HG03064 (cell line): ENCODE measurements around the gene PHLPP1.

ENCODE experiments used
- ATAC-seq: cut with Tn5 transposase; IDR thresholded peaks from one replicate; pipeline ENCODE4 v1.9.1; 2021; ENCODE audit warnings: low read depth; ENCODE audit not compliant: unreplicated experiment

Gene PHLPP1

GRCh38 chr18:62967089-62967488 is 251.7 kb downstream of the PHLPP1 start:
- no peak for ATAC-seq

DNA sequence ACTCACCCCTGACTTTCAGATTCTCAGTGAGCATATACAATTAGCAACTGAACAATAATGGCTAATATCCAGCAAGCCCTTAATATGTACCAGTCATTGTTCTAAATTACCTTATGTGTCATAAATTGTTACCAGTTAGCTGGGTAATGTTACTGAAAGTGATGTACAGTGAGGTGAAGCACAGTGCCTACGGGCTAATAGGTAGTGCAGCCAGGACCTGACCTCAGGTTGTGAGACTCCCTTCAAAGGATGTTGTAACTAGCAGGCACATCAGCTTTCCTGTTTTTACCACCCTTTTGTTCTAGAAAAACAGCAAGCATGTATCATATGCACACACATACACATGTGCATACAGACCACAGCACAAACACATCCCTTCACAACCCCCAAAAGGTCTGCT is 258.3 kb downstream of the PHLPP1 start:
- no peak for ATAC-seq

DNA sequence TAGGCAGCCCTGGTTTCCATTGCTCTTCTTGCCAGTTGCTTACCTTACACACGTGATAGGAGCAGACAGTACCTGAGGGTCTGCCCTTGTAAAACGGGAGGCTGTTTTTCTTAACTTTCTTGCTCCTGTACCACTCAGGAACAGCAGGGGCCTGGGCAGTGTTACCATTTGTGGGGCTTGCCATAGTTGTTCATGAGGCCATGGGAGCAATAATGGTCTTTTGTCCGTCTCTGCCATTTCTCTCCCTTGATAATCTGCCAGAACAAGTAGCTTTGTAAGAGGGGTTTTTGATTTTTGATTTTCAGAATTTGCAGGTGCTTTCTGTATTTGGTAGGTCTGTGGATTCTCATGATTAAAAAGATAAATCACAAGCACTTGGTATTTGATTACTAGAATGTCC is 259.0 kb downstream of the PHLPP1 start:
- ATAC-seq = no peak

GRCh38 chr18:62974928-62975675 is 259.8 kb downstream of the PHLPP1 start:
- no peak for ATAC-seq

DNA sequence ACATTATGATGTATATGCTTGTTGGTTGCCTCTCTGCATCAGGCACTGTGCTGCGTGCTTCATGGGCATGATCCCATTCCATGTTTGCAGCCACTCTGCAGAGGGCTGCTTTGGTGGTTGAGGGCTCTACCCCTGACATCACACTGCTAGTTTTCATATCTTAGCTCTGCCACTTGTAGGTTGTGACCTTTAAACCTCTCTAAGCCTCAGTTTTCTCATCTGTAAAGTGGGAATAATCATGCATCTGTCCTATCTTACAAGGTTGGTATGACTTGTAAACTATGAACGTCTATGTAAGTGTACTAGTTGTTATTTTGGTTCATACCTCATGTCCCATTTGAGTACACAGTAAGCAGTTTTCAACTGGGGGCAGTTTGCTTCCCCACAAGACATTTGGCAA is 260.4 kb downstream of the PHLPP1 start:
- no peak for ATAC-seq

DNA sequence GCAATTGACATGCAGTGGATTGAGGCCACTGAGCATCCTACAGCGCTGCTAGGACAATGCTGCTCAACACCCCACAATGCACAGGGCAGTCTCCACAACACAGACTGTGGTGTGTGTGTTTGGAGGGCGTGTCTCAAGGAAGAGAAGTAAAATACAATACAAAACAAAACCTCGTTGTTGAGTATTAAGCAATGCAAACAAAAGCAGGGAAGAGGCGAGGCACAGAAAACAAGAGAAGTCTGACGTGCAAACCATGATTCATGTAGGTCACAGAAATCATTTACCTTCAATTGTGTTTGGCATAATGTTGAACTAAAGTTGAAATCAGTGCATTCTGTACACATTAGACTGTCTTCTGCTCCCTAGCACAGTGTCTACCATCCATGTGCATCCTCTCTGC is 260.9 kb downstream of the PHLPP1 start:
- ATAC-seq = no peak

- ATAC-seq = no peak
Observed at GRCh38 chr18:62977512-62977911, 262.2 kb downstream of the PHLPP1 start.

DNA sequence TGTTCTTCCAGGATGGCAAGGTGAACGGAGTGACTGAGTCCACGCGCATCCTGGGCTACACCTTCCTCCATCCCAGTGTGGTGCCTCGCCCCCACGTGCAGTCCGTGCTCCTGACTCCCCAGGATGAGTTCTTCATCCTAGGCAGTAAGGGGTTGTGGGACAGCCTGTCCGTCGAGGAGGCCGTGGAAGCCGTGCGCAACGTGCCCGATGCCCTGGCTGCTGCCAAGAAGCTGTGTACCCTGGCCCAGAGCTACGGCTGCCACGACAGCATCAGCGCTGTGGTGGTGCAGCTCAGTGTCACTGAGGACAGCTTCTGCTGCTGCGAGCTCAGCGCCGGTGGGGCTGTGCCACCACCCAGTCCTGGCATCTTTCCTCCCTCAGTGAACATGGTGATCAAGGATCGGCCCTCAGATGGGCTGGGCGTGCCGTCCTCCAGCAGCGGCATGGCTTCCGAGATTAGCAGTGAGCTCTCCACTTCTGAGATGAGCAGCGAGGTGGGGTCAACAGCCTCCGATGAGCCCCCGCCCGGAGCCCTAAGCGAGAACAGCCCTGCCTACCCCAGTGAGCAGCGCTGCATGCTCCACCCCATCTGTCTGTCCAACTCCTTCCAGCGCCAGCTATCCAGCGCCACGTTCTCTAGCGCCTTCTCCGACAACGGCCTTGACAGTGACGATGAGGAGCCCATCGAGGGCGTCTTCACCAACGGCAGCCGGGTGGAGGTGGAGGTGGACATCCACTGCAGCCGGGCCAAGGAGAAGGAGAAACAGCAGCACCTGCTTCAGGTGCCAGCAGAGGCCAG is 263.1 kb downstream of the PHLPP1 start:
- no peak for ATAC-seq

DNA sequence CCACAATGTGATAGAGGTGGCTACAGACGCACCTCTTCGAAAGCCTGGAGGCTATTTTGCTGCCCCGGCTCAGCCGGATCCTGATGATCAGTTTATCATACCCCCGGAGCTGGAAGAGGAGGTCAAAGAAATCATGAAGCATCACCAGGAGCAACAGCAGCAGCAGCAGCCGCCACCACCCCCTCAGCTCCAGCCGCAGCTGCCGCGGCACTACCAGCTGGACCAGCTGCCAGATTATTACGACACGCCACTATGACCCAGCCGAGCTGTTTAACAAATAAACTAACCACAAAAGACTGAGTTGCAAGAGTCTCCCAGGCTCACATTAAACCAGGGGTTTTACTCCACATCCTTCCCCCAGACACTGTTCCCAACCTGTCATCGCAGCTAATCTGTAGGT is 263.8 kb downstream of the PHLPP1 start:
- ATAC-seq = no peak

DNA sequence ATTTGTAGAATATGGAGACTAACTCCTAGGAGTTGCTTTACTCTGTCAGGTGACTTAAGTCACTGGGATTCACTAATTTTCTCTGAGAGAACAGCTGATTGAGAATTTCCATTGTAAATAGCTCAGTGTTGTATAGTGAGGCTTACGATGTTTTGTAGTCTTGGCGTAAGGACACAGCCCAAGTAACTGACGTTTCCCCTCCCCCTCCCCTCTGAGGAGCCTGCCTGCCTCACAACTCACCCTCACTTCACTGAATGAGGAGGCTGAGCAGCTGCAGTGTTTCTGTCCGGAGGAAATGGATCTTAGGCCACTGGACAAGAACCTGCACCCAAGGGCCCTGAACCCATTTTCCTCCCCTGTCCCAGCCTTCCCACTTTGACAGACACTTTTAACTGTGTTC is 264.6 kb downstream of the PHLPP1 start:
- no peak for ATAC-seq

- ATAC-seq = no peak
Observed at GRCh38 chr18:62981566-62981965, 266.2 kb downstream of the PHLPP1 start.

DNA sequence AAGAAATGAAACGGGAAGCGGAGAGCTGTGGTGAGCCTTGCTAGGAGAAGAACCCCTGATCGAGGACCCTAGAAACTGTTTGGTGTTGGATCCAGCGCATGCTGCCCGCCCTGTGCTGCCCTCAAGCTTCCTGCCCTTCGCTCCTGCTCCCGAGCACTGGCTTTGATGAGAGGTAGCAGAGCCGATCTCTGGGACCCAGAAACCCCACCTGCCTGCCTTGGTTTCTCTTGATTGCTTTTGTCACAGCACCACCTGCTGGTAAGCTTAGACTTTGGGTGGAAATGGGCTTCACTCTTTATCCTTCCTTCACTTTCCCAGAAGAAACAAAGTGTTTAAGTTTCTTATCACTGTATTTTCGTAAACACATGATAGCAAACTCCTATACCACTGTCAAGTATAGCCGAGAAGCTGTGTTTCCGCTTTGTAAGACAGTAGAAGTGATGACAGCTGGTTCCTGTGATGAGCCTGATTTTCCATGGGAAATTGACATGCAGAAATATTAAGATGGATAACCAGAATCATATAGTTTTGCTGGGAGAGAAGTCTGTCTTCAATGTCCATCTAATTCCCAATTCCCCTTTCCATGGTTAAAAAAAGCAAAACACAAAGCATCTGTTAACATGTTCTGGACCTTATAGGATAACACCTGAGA is 267.4 kb downstream of the PHLPP1 start:
- ATAC-seq = no peak

DNA sequence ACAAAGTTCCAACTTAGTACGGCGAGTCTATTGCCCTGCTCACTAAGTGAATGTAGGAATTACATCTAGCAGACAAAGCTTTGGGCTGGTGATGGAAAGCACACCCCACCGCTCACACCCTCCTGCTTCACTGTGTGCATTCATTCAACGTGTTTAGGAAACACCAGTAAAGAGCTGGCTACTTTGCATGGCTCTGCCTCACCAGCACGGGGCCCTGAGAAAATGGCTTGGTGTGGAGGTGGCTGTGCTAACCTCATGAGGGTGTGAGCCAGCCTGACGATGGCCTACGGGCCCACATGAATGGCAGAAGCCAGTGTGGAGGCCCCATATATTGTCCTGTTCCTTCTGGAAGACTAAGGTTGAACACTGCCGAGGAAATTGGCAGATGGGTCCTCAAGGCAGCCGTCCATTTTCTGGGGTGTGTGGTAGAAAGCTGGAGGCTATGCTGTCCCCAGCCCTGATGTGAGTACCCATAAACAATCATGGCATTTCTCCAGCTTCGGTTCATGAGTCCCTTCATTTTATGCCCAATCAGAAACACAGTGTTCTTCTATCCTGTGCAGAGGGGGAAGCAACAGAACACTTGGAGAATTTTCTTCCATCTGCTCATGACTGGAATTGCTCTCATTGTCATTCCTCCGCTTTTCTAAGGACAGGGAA is 269.4 kb downstream of the PHLPP1 start:
- ATAC-seq = no peak

GRCh38 chr18:62986490-62986889 is 271.1 kb downstream of the PHLPP1 start:
- ATAC-seq = no peak

DNA sequence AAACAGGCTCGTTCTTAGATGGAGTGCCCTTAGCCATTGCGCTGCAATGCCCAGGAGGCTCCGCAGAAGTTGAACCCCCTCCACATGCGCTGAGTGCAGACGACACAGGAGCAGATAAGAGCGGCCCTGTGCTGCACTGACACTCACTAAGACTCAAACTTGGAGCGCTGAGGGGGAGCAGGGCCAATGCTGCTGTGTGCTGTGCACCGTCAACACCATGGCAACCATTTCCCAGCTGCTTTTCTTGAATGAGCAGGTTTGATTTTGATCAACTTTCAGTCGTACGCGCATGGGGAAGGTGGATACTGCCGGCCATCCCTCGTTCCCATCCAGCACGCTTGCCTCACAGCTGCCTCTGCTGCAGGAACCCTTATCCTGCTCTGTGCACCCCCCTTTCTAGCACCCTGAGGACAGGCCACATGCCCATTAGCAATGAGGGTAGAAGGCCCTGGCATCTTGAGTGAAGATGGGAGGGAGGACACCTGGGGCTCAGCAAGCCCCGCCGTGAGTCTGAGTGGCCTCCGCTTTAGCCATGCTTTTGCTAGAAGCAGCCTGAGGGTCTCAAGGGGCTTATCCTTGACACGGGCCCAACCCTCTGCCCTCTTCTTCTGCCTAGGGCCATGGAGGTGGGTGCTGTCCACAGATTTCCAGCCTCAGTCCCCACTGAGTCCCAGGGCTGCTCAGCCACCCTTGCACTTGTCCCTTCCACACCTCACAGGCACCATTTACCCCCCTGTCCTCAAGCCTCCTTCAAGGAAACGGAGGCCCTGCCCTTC is 271.9 kb downstream of the PHLPP1 start:
- ATAC-seq = no peak

- ATAC-seq = no peak
Observed at GRCh38 chr18:62987859-62988258, 272.5 kb downstream of the PHLPP1 start.

DNA sequence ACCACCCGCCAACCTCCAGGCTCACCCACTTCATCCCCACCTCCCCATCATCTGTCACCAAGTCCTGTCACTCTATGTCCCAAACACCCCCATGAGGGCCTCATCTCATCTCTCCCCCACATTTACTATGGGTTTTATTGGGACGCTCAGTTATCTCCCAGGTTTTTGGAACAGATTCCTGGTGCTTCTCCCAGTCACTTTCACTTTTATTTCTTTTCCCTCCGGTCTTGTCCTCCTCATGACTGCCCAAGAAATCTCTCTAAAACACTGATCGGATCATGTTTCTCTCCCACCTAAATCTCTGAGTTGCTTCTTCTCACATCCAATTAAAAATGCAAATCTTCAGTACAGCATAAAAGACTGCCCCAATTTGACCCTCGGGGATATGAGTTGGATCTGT is 273.1 kb downstream of the PHLPP1 start:
- no peak for ATAC-seq

- ATAC-seq = no peak
Observed at GRCh38 chr18:62989195-62989594, 273.9 kb downstream of the PHLPP1 start.

- no peak for ATAC-seq
Observed at GRCh38 chr18:62990653-62991052, 275.3 kb downstream of the PHLPP1 start.

DNA sequence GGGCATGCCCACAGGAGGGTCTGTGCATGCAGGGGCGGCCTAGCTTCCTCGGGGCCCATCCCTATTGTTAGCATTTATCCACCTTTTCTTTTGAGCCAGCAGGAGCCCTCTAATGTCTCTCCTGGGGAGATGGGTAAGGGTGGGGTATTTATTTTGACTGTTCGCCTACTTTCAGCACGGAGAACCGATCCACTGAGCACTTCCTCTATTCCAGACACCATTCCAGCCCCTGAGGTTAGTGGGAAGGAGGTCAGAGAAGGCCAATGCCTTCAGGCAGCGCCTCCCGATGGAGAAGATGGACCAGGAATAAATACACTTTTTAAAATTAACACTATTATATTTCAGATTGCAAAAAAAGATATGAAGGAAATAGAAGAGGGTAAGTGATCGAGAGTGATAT is 276.0 kb downstream of the PHLPP1 start:
- no peak for ATAC-seq
